ENCODE results near the gene ABI3BP. TPM values are rescaled to one million over a fixed set of nuclear protein-coding genes. Genes with fewer than 3 reads are reported as not detected.

ABI3BP gene
- total and polyA plus RNA-seq, 4 donors, result 1.9 to 4.2 (median 2.4) TPM

- no peaks in the 10 kb centered on the region for H3K27me3 ChIP-seq (ENCODE audit: control insufficient read depth in 4 of 4, insufficient read depth in 4 of 4, low read length in 3 of 4)
- H3K9me3 ChIP-seq (ENCODE audit: control insufficient read depth in 4 of 4, low read length in 3 of 4), result no peaks in the 10 kb centered on the region
- no peaks in the 10 kb centered on the region for H3K36me3 ChIP-seq (ENCODE audit: control insufficient read depth in 4 of 4, insufficient read depth in 3 of 4, low read depth in 1 of 4, low read length in 3 of 4)
- no peak for DNase-seq (ENCODE audit: low spot score)
- WGBS, result 73% methylated on average over 3 of the region's 3 CpGs
- TF ChIP-seq MAX (IDR thresholded peaks at IDR 0.05), result no peak
- no peak for TF ChIP-seq HNF4G (IDR thresholded peaks at IDR 0.05)
- TF ChIP-seq RAD21 (IDR thresholded peaks at IDR 0.05), result no peak
- TF ChIP-seq SP1 (IDR thresholded peaks at IDR 0.05), result no peak
- no peak for TF ChIP-seq HNF4A (conservative IDR thresholded peaks at IDR 0.05)
- no peak for TF ChIP-seq GABPA (IDR thresholded peaks at IDR 0.05 in 1 of 2, conservative IDR thresholded peaks at IDR 0.05 in 1 of 2)
- TF ChIP-seq ATF3 (IDR thresholded peaks at IDR 0.05), result no peak
- no peak for TF ChIP-seq NR2F2 (IDR thresholded peaks at IDR 0.05)
- TF ChIP-seq YY1 (IDR thresholded peaks at IDR 0.05), result no peak
- no peak for TF ChIP-seq FOXA2 (IDR thresholded peaks at IDR 0.05)
- no peak for TF ChIP-seq JUND (IDR thresholded peaks at IDR 0.05)
- TF ChIP-seq FOXA1 (IDR thresholded peaks at IDR 0.05), result no peak
- TF ChIP-seq TAF1 (conservative IDR thresholded peaks at IDR 0.05), result no peak
- no peak for TF ChIP-seq REST (IDR thresholded peaks at IDR 0.05)
- TF ChIP-seq RXRA (IDR thresholded peaks at IDR 0.05), result no peak
- TF ChIP-seq CTCF (IDR thresholded peaks at IDR 0.05; ENCODE audit: low read depth, low read length, missing input control), result no peak
- no peak for TF ChIP-seq ZBTB33 (IDR thresholded peaks at IDR 0.05)
- no peak overlapping the region for H3K27ac ChIP-seq (ENCODE audit: low read depth in 1 of 2, low read length in 2 of 2)
- H3K4me3 ChIP-seq (ENCODE audit: low read depth in 1 of 3, low read length in 3 of 3), result no peak overlapping the region
- peaks cover 6 to 37% (median 22%) of the 10 kb centered on the region in 4 donors for H3K4me1 ChIP-seq (ENCODE audit: control insufficient read depth in 4 of 4, insufficient read depth in 4 of 4, low read length in 3 of 4)
- no peak overlapping the region for H3K9ac ChIP-seq (ENCODE audit: low read depth in 1 of 2, low read length in 2 of 2)
These were observed 234.1 kb downstream of the ABI3BP start for GRCh38 chr3:100759159-100759558.

- peaks cover under 1 to 11% (median 4%) of the 10 kb centered on the region in 4 donors for H3K36me3 ChIP-seq (ENCODE audit: control insufficient read depth in 4 of 4, insufficient read depth in 3 of 4, low read depth in 1 of 4, low read length in 3 of 4)
- no peak for DNase-seq (ENCODE audit: low spot score)
- H3K27ac ChIP-seq (ENCODE audit: low read depth in 1 of 2, low read length in 2 of 2), result peak overlapping the region; percentile 56 to 60
- peaks cover 6 to 40% (median 25%) of the 10 kb centered on the region in 4 donors for H3K4me1 ChIP-seq (ENCODE audit: control insufficient read depth in 4 of 4, insufficient read depth in 4 of 4, low read length in 3 of 4)
- H3K9ac ChIP-seq (ENCODE audit: low read depth in 1 of 2, low read length in 2 of 2), result no peak overlapping the region
- 23% methylated on average over 2 of the region's 2 CpGs for WGBS
- H3K9me3 ChIP-seq (ENCODE audit: control insufficient read depth in 4 of 4, low read length in 3 of 4), result no peaks in the 10 kb centered on the region
- no peak overlapping the region for H3K4me3 ChIP-seq (ENCODE audit: low read depth in 1 of 3, low read length in 3 of 3)
- H3K27me3 ChIP-seq (ENCODE audit: control insufficient read depth in 4 of 4, insufficient read depth in 4 of 4, low read length in 3 of 4), result no peaks in the 10 kb centered on the region
- TF ChIP-seq RXRA (IDR thresholded peaks at IDR 0.05) (peak; percentile 52 to 73), REST (IDR thresholded peaks at IDR 0.05) (no peak), HNF4A (conservative IDR thresholded peaks at IDR 0.05) (peak; percentile 94 to 95), TAF1 (conservative IDR thresholded peaks at IDR 0.05) (no peak), RAD21 (IDR thresholded peaks at IDR 0.05) (peak; percentile 25 to 49), EGR1 (IDR thresholded peaks at IDR 0.05; ENCODE audit: low read depth in 2 of 2) (peak in 1 of 2 donors; percentile 40), MAX (IDR thresholded peaks at IDR 0.05) (peak; percentile 33), FOXA2 (IDR thresholded peaks at IDR 0.05) (peak; percentile 31), JUND (IDR thresholded peaks at IDR 0.05) (peak; percentile 52 to 56), GABPA (IDR thresholded peaks at IDR 0.05 in 1 of 2, conservative IDR thresholded peaks at IDR 0.05 in 1 of 2) (no peak), ATF3 (IDR thresholded peaks at IDR 0.05) (no peak), FOXA1 (IDR thresholded peaks at IDR 0.05) (no peak)
These were observed 236.8 kb downstream of the ABI3BP start for GRCh38 chr3:100756441-100756840.
